ENCODE data around the gene MRPS23. TPM values are rescaled to one million over a fixed set of nuclear protein-coding genes. Genes with fewer than 3 reads are reported as not detected.

The MRPS23 gene
- total and polyA plus RNA-seq, 7 donors, result 9.5 to 43.9 (median 15.1) TPM

DNA sequence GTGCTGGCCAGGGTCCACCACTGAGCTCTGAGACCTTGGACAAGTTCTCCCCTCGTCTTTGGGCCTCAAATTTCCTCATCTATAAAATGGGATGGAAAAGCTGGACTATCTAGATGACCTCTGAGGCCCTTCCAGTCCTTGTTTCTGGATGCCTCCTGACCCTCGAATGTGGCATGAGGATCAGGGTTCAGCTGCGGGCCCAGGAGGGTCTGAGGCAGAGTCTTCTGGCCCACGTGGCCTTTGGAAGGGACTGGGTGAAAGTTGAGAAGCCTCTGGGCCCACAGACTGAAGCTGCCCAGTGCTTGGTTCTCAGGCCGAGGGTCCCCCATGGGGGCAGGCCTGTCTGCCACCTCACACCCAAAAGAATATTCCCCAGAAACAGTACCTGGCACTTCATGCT, 16.9 kb upstream of the MRPS23 start:
- peaks cover 0 to 34% (median 6%) of the 10 kb centered on the region in 4 donors for H3K36me3 ChIP-seq
- WGBS, 2 donors, result 88 to 91% methylated on average over 5 of the region's 5 CpGs
- TF ChIP-seq, protein P1, sequence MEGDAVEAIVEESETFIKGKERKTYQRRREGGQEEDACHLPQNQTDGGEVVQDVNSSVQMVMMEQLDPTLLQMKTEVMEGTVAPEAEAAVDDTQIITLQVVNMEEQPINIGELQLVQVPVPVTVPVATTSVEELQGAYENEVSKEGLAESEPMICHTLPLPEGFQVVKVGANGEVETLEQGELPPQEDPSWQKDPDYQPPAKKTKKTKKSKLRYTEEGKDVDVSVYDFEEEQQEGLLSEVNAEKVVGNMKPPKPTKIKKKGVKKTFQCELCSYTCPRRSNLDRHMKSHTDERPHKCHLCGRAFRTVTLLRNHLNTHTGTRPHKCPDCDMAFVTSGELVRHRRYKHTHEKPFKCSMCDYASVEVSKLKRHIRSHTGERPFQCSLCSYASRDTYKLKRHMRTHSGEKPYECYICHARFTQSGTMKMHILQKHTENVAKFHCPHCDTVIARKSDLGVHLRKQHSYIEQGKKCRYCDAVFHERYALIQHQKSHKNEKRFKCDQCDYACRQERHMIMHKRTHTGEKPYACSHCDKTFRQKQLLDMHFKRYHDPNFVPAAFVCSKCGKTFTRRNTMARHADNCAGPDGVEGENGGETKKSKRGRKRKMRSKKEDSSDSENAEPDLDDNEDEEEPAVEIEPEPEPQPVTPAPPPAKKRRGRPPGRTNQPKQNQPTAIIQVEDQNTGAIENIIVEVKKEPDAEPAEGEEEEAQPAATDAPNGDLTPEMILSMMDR (IDR thresholded peaks at IDR 0.05), result no peak
- TF ChIP-seq EP300 (IDR thresholded peaks at IDR 0.05) (no peak), POLR2AphosphoS5 (IDR thresholded peaks at IDR 0.05) (no peak), POLR2A (IDR thresholded peaks at IDR 0.05) (no peak)
- no peak overlapping the region for H3K4me3 ChIP-seq
- H3K9me3 ChIP-seq, result no peaks in the 10 kb centered on the region
- intact Hi-C loops (cut with DNase I), result no loop called here
- DNase-seq, result no peak
- peaks cover 0 to 75% (median 63%) of the 10 kb centered on the region in 4 donors for H3K4me1 ChIP-seq
- H3K27ac ChIP-seq, result peak overlapping the region; percentile 87 to 97 (median 94)
- no peaks in the 10 kb centered on the region for H3K27me3 ChIP-seq

DNA sequence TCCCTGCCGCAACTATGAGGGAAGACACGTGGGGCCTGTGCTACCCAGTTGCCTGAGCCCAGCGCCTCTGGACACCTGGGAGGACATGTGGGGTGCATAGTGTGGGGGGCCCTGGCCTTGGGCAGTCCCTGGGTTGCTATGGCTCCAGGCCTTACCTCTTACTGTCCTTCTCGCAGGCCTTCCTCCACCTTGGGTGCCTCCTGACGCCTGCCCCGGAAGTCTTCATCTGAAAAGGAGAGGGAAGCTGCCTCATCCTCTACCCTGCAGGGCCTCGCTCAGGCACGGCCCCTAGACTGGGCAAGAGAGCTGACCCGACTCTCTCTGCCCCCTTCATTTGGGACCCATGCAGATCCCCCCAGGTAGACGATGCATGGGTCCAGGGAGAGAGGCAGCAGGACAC, 16.5 kb upstream of the MRPS23 start:
- TF ChIP-seq POLR2A (IDR thresholded peaks at IDR 0.05) (no peak), EP300 (IDR thresholded peaks at IDR 0.05) (no peak), POLR2AphosphoS5 (IDR thresholded peaks at IDR 0.05) (no peak)
- TF ChIP-seq, protein P1 (IDR thresholded peaks at IDR 0.05), result no peak
- Histone ChIP-seq H3K27me3 (no peaks in the 10 kb centered on the region), H3K27ac (peak overlapping the region; percentile 87 to 97 (median 94)), H3K4me3 (no peak overlapping the region), H3K9me3 (no peaks in the 10 kb centered on the region), H3K36me3 (peaks cover 0 to 33% (median 6%) of the 10 kb centered on the region in 4 donors), H3K4me1 (peaks cover 0 to 75% (median 63%) of the 10 kb centered on the region in 4 donors)
- intact Hi-C loops (cut with DNase I), result no loop called here
- DNase-seq, result peak; percentile 58
- 92 to 94% methylated on average over 10 of the region's 10 CpGs for WGBS, 2 donors

GRCh38 chr17:57864273-57864672, 14.4 kb upstream of the MRPS23 start:
- no peak for DNase-seq
- Histone ChIP-seq H3K27ac (peak overlapping the region; percentile 92 to 97 (median 94)), H3K36me3 (peaks cover 0 to 20% (median 3%) of the 10 kb centered on the region in 4 donors), H3K9me3 (no peaks in the 10 kb centered on the region), H3K4me1 (peaks cover 0 to 75% (median 72%) of the 10 kb centered on the region in 4 donors), H3K27me3 (no peaks in the 10 kb centered on the region), H3K4me3 (no peak overlapping the region)
- TF ChIP-seq, protein P1 (IDR thresholded peaks at IDR 0.05), result no peak
- TF ChIP-seq POLR2AphosphoS5 (IDR thresholded peaks at IDR 0.05), result no peak
- TF ChIP-seq POLR2A (IDR thresholded peaks at IDR 0.05), result no peak
- no peak for TF ChIP-seq EP300 (IDR thresholded peaks at IDR 0.05)
- intact Hi-C loops (cut with DNase I), result no loop called here
- WGBS, 2 donors, result 77 to 88% methylated on average over 8 of the region's 8 CpGs

GRCh38 chr17:57862694-57863667, 13.1 kb upstream of the MRPS23 start:
- Histone ChIP-seq H3K9me3 (no peaks in the 10 kb centered on the region), H3K27ac (peak overlapping the region; percentile 92 to 97 (median 94)), H3K36me3 (peaks cover 0 to 20% (median 3%) of the 10 kb centered on the region in 4 donors), H3K27me3 (no peaks in the 10 kb centered on the region), H3K4me1 (peaks cover 0 to 71% (median 64%) of the 10 kb centered on the region in 4 donors), H3K4me3 (peak overlapping the region in 2 of 4 donors; percentile 54 to 55)
- peak; percentile 67 for DNase-seq
- TF ChIP-seq, protein P1 (IDR thresholded peaks at IDR 0.05), result no peak
- no peak for TF ChIP-seq POLR2AphosphoS5 (IDR thresholded peaks at IDR 0.05)
- TF ChIP-seq EP300 (IDR thresholded peaks at IDR 0.05), result no peak
- no peak for TF ChIP-seq POLR2A (IDR thresholded peaks at IDR 0.05)
- 82 to 88% methylated on average over 16 of the region's 16 CpGs for WGBS, 2 donors
- intact Hi-C loops (cut with DNase I), result no loop called here
